Fibroblast of skin of back (primary cell): Measurements from ENCODE around the gene OR2AP1. TPM values are rescaled to one million over a fixed set of nuclear protein-coding genes. Genes with fewer than 3 reads are reported as not detected.
"Not testable (repeated sequence)": the region's sequence is repeated elsewhere in the genome, so short reads cannot be mapped to it uniquely, and the experiment has no call there.

Experiments used
- DNase-seq: peaks from one replicate; pipeline ENCODE4 v3.0.0-alpha.2; 2013
- polyA plus RNA-seq, 2 experiments: library from polyadenylated mRNA; unstranded; fragments of 120-200 nt; gene quantifications; one replicate each; pipeline ENCODE4 v1.2.1, GENCODE V29; 2013; ENCODE audit not compliant: insufficient read length in 2 of 2

OR2AP1 gene
- not detected for polyA plus RNA-seq (2013, experiment 1 of 2; ENCODE audit: insufficient read length)
- polyA plus RNA-seq (2013, experiment 2 of 2; ENCODE audit: insufficient read length) = not detected

DNA sequence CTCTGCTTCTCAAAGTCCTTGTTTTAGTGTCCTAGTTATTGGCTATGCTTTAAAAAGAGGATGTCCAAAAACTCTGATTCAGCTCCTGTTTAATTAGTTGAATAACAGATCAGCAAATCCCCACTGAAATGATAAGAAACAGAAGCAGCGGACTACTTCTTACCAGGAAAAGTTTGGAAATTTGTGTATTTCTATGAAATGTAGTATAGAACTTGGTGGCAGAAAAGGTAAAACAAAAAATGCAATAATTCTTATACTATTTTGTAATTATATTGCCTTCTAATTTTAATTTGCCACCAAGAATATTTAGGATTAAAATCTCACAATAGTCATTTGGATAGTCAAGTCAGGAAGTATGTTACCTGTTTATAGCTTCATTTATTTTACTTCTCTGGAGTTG is at the start of gene OR2AP1:
Gene OR2AP1, plus strand, starts transcription at position 301 of the 400 bp plus-strand sequence. CDS start 1,947 bp downstream, outside the sequence.
- DNase-seq = no peak

DNA sequence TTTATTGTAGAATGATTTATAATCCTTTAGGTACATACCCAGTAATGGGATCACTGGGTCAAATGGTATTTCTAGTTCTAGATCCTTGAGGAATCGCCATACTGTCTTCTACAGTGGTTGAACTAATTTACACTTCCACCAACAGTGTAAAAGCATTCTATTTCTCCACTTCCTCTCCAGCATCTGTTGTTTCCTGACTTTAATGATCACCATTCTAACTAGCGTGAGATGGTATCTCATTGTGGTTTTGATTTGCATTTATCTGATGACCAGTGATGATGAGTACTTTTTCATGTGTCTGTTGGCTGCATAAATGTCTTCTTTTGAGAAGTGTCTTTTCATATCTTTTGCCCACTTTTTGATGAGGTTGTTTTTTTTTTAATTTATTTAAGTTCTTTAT is 24.0 kb upstream of the OR2AP1 start:
- not testable (repeated sequence) for DNase-seq

DNA sequence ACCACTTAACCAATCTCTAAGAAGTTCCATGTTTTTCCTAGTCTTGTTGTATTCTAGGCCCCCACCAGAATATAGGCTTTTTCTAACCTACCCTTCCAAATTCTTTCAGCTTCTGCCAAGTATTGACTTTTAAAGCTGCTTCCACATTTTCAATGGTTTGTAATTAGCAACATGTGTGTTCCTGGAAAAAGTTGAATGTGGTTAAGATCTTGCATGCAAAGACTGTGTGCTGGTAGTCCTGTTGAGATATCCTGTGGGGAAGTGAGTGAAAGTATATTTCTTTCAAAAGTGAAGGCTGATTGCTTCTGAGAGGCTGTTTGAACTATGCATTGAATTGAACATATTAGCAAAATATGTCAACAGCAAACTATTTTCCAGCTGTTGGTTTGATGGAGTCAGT is 23.5 kb upstream of the OR2AP1 start:
- no peak for DNase-seq

DNA sequence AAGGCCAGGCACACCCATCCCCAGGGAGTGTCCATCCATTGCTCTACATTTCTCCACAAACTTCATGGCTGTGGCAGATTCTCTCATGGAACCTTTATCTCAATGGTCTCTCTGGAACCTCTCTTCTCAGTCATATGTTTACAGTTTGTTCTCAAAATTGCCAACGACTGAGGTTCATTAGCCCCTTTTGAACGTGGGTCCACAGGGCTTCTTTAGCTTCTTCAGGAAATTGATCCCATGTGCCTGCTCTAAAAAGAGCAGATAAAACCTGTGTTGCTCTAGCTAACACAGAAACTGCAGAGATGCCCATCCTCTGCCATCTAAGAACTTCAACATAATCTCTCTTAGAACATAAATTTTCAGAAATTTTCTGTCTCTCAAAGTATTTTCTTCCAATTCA is 23.0 kb upstream of the OR2AP1 start, which contains the start of gene OR6C4:
Gene OR6C4, plus strand, starts transcription at position 301 of the 400 bp plus-strand sequence. CDS start 1,625 bp downstream, outside the sequence.
- DNase-seq = no peak

DNA sequence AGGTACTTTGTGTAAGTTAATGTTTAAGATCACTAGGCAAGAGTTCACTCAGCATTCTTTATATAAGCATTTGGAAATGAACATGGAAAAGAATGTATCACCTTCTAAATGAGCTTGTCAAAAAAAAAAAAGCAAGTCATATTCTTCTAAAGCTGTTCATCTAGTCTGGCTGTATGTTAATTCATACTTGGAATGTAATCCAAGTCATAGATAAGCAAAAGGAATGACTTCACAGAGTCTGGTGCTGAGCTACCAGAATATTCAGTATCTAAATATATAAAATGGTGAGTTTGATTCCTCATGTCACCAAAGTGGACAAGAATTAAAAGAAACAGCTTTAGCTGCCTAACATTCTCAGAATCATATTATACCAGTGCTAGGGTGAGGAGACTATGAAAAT is 18.0 kb upstream of the OR2AP1 start:
- no peak for DNase-seq

DNA sequence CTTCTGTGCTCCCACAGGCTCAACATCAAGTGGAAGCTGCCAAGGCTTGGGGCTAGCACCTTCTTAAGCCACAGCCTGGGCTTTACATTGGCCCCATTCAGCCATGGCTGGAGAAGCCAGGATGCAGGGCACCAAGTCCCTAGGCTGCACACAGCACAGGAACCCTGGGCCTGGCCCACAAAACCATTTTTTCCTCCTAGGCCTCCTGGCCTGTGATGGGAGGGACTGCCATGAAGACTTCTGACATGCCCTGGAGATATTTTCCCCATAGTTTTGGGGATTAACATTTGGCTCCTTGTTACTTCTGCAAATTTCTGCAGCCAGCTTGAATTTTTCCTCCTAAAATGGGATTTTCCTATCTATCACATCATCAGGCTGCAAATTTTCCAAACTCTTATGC is 2.2 kb upstream of the OR2AP1 start:
- DNase-seq = not testable (repeated sequence)

DNA sequence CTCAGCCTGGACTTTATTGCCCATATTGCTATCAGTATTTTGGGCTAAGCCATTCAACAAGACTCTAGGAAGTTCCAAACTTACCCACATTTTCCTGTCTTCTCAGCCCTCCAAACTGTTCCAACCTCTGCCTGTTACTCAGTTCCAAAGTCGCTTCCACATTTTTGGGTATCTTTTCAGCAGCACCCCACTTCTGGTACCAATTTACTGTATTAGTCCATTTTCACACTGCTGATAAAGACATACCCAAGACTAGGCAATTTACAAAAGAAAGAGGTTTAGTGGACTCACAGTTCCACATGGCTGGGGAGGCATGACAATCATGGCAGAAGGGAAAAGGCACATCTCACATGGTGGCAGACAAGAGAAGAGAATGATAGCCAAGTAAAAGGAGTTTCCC is 1.6 kb upstream of the OR2AP1 start:
- DNase-seq = not testable (repeated sequence)

DNA sequence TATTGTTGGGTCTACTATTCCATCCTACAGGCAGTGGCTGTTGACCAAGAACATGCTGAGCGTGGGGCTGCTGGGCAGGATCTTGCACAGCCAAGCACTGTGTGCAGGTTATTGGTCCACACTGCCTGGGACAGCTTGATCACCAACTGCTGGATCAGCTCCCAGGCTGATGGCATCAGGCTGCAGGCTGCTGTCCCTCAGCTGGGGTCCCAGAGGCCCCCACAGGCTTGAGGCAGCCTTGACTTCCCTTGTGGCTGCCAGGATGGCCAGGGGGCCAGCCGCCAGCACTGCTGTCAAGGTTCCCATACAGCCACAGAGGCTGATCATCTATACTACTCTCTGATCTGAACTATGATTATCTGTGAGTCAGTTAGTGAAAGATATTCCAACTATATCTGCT is 9.8 kb downstream of the OR2AP1 start:
- no peak for DNase-seq

DNA sequence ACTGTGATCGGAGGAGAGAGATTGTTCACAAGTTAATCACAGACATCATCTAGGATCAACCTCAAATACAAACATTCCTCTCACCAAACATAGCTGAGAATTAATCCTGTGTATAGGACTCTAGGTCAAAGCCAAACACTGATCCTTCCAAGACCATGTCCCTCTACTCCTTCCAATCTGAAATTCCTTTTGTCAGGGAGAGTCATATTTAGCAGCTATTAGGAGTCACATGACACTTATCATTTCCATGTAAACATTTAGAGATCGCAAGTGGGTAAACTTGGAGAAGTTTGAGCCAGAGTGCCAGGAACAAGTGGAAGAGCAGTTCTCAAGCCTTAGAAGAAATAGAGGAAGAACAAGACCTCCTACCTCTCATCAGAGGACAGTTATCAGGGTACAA is 13.5 kb downstream of the OR2AP1 start:
- no peak for DNase-seq

DNA sequence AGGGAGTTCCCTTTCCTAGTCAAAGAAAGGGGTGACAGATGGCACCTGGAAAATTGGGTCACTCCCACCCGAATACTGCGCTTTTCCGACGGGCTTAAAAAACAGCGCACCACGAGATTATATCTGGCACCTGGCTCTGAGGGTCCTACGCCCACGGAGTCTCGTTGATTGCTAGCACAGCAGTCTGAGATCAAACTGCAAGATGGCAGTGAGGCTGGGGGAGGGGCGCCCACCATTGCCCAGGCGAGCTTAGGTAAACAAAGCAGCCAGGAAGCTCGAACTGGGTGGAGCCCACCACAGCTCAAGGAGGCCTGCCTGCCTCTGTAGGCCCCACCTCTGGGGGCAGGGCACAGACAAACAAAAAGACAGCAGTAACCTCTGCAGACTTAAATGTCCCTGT is 17.9 kb downstream of the OR2AP1 start:
- not testable (repeated sequence) for DNase-seq

DNA sequence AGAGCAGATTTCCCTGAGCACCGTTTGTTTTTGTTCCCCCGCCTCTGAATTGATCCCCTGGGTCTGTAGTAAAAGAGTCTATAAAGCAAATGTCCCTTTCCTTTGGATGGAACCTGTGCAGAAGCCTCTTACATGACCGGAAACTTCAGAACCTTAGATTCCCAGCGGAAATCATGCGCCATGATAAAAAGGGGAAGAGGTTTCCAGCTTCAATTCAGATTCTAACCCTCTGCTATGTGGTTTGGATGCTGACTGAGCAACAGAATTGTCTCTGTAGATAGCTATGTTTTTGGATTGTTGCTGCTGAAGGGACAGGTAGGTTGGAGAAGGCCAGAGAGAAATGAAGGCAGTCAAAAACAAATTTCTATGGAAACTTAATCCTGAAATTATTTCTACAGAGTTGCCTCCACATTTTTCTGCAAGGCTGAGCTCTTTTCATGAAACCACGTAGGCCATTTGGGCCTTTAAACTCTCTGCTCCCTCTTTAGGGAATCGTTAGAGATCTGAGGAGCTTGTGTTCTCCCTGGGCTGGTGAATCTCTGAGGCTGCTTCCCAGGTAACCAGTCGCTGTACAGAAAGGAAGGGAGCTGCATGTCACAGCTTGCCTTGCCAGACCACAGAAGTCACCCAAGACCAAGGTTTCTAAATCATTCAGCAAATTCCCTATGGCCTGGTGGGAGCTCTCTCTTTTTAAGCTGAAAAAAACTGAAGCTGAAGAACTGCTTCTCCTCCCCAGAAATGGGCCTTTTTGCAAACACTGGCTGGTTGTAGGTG is 35.7 kb downstream of the OR2AP1 start:
- no peak for DNase-seq

DNA sequence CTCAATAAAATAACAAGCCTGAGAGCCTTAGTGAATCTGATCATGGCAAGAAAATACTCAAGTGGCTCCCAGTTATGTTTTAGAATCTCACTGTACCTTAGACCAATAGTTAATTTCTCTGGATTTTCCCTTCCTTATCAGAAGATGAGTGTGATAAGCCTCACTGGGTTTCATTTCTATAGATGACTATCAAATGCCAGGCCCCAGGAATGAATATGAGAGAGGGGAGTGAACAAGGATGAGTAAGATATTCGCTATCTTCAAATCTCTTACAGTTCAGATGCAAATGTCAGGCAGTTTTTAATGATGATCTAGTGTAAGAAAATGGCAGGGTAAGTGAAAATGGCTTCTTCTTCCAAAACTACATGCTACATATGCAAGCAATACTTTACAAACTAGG is 38.3 kb downstream of the OR2AP1 start:
- DNase-seq = no peak

DNA sequence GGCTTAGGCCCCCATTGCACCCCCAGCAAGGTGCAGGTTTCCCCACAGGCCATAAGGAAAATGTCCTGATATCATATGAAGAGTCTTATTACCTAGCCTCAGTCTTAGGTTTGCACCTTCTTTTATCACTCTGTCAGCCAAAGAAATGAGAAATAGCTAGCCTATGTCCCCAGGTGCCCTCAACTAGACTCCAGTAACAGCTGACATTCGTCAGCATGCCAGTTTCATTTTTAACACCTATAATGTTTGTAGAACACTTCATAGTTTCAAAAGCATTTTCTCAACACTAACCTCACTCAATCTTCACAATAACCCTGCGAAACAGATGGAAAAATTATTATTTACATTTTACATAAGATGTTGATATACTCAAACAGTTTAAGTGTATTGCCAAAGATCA is 40.4 kb downstream of the OR2AP1 start:
- no peak for DNase-seq

DNA sequence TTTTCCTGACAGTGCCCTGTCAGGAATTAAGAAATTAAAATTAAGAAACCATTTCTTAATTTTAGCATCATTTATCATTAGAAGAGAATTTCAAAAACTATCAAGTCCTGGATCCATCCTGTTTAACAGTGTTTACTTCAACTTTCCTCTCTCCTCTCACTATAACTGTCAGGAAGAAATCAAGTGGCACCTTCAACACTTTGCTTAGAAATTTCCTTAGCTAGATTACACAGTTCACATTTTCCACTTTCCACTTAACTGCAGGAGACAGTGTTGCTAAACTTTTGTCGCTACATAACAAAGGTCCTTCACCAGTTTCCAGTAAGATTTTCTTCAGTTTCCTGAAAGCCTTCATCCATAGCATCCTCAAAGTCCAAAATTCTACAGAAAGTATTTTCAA is 42.5 kb downstream of the OR2AP1 start:
- no peak for DNase-seq

DNA sequence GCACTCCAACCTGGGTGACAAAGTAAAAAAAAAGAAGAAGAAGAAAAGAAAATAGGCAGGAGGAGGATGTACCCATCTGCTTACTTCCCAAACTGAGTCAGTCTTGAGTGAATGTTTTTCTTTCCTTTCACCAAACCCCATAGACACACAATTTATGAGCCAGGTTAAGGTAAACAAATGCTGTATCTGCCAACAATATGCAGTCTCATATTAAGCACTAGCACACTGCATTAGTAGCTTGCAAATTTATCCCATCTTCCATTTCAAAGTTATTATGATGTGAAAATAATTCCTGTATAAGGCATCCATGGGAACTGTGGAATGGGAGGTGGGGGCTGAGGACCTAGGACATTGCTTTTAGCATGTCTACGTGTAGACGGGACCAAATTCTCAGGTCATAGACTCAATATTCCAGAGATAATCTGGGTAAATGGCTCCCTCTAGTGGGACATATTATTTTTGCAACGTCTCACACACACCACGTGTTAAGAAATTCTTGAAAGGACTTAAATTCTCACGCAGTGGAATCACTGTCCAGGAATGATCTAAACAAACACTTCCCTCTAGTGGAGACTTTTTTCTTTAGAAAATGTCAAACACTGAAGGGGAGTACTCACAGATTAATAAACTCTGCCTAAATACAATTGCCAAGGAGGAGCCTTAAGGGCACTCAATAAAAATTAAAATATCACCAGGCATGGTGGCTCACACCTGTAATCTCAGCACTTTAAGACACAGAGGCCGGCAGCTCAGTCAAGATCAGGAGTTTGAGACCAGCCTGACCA is 47.3 kb downstream of the OR2AP1 start:
- peak; percentile 94 for DNase-seq

DNA sequence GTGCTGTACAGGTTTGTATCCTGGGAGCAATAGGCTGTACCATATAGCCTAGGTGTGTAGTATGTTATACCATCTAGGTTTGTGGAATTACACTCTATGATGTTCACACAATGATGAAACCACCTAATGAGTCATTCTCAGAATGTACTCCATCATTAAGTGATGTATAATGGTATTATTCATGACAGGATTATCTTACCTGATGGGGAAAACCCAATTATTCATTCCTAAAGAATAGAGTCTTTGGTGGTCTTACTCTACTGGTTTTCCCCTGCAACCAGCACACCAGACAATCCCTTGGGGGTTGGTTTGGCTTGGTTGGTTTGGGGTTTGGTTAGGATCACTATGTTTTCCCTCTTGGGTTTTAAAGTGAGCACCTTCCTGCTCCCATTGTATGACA is 51.8 kb downstream of the OR2AP1 start:
- DNase-seq = no peak
